Measurements from ENCODE around the gene SLC38A6.

DNA sequence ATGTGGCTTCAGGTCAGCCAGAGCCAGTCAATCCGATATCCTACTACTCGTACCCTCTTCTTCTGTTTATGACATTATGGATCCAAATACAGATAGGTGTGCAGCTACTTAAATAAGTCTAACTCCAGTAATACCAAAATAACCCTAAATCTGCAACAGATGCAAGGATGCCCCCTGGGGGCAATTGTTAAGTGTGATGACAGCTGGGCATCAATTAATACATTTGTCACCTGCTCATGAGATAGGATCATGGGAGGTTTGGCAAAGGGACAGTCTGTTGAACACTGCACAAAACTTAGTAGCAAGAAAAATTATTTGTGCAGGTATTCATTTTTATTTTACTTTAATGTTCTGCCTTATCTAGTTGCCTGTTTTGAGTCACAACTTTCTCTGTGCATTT is 83.2 kb downstream of the SLC38A6 start:
- TF ChIP-seq, protein P1, sequence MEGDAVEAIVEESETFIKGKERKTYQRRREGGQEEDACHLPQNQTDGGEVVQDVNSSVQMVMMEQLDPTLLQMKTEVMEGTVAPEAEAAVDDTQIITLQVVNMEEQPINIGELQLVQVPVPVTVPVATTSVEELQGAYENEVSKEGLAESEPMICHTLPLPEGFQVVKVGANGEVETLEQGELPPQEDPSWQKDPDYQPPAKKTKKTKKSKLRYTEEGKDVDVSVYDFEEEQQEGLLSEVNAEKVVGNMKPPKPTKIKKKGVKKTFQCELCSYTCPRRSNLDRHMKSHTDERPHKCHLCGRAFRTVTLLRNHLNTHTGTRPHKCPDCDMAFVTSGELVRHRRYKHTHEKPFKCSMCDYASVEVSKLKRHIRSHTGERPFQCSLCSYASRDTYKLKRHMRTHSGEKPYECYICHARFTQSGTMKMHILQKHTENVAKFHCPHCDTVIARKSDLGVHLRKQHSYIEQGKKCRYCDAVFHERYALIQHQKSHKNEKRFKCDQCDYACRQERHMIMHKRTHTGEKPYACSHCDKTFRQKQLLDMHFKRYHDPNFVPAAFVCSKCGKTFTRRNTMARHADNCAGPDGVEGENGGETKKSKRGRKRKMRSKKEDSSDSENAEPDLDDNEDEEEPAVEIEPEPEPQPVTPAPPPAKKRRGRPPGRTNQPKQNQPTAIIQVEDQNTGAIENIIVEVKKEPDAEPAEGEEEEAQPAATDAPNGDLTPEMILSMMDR (IDR thresholded peaks at IDR 0.05), result no peak
- TF ChIP-seq POLR2A (IDR thresholded peaks at IDR 0.05), result no peak
